HG02852 (cell line): ENCODE measurements around the gene GRID2.
"Not testable (repeated sequence)": the region's sequence is repeated elsewhere in the genome, so short reads cannot be mapped to it uniquely, and the experiment has no call there.

ENCODE experiments used
- ATAC-seq: cut with Tn5 transposase; IDR thresholded peaks from one replicate; pipeline ENCODE4 v1.9.1; 2021; ENCODE audit warnings: mild to moderate bottlenecking, moderate library complexity; ENCODE audit not compliant: unreplicated experiment

GRID2 gene

GRCh38 chr4:92303621-92304027 lies at the start of gene GRID2:
Gene GRID2 (plus strand): TSS chr4:92303966.
- ATAC-seq: no peak

GRCh38 chr4:92253986-92254671 lies 49.6 kb upstream of the GRID2 start:
- no peak for ATAC-seq

- no peak for ATAC-seq
Measured at GRCh38 chr4:92254767-92255442, 48.9 kb upstream of the GRID2 start.

GRCh38 chr4:92255920-92256244 lies 47.9 kb upstream of the GRID2 start:
- no peak for ATAC-seq

- no peak for ATAC-seq
Measured at GRCh38 chr4:92257931-92258857, 45.6 kb upstream of the GRID2 start.

GRCh38 chr4:92261256-92261655 lies 42.5 kb upstream of the GRID2 start:
- no peak for ATAC-seq

- no peak for ATAC-seq
Measured at GRCh38 chr4:92262371-92262770, 41.4 kb upstream of the GRID2 start.

- no peak for ATAC-seq
Measured at GRCh38 chr4:92263010-92263409, 40.8 kb upstream of the GRID2 start.

- ATAC-seq: no peak
Measured at GRCh38 chr4:92263575-92263974, 40.2 kb upstream of the GRID2 start.

- no peak for ATAC-seq
Measured at GRCh38 chr4:92264163-92264562, 39.6 kb upstream of the GRID2 start.

GRCh38 chr4:92265021-92265420 lies 38.7 kb upstream of the GRID2 start:
- no peak for ATAC-seq

GRCh38 chr4:92265798-92266197 lies 38.0 kb upstream of the GRID2 start:
- no peak for ATAC-seq

GRCh38 chr4:92266521-92266920 lies 37.2 kb upstream of the GRID2 start:
- ATAC-seq: no peak

- no peak for ATAC-seq
Measured at GRCh38 chr4:92268642-92269041, 35.1 kb upstream of the GRID2 start.

- ATAC-seq: no peak
Measured at GRCh38 chr4:92270908-92271307, 32.9 kb upstream of the GRID2 start.

- ATAC-seq: not testable (repeated sequence)
Measured at GRCh38 chr4:92271551-92271950, 32.2 kb upstream of the GRID2 start.

GRCh38 chr4:92277057-92277881 lies 26.5 kb upstream of the GRID2 start:
- not testable (repeated sequence) for ATAC-seq

- ATAC-seq: no peak
Measured at GRCh38 chr4:92279296-92279695, 24.5 kb upstream of the GRID2 start.

- no peak for ATAC-seq
Measured at GRCh38 chr4:92299152-92299551, 4.6 kb upstream of the GRID2 start.

GRCh38 chr4:92304121-92304520 lies 355 bp downstream of the GRID2 start:
- ATAC-seq: no peak

GRCh38 chr4:92304606-92305005 lies 840 bp downstream of the GRID2 start:
- ATAC-seq: no peak
